Measurements from ENCODE around the gene PROM1. TPM values are rescaled to one million over a fixed set of nuclear protein-coding genes. Genes with fewer than 3 reads are reported as not detected.

Gene PROM1
- total RNA-seq, 4 donors from 2014 or later: 3.4 to 9.0 (median 5.0) TPM

- no peak overlapping the region for H3K4me3 ChIP-seq
- no peaks in the 10 kb centered on the region for H3K4me1 ChIP-seq
- TF ChIP-seq POLR2AphosphoS5 (IDR thresholded peaks at IDR 0.05) (no peak), POLR2A (IDR thresholded peaks at IDR 0.05) (no peak), CTCF (IDR thresholded peaks at IDR 0.05) (no peak), EP300 (IDR thresholded peaks at IDR 0.05) (no peak)
- H3K27ac ChIP-seq: no peak overlapping the region
- DNase-seq (ENCODE audit: low spot score in 2 of 2): no peak
- H3K9me3 ChIP-seq: no peaks in the 10 kb centered on the region
- WGBS: 70% methylated on average over 2 of the region's 2 CpGs
- no peaks in the 10 kb centered on the region for H3K27me3 ChIP-seq
- no peaks in the 10 kb centered on the region for H3K36me3 ChIP-seq
These were observed 67.3 kb downstream of the PROM1 start for GRCh38 chr4:16016536-16016935.

- H3K4me3 ChIP-seq: no peak overlapping the region
- 84% methylated on average over 6 of the region's 6 CpGs for WGBS
- H3K27ac ChIP-seq: no peak overlapping the region
- no peak for DNase-seq (ENCODE audit: low spot score in 2 of 2)
- H3K4me1 ChIP-seq: no peaks in the 10 kb centered on the region
- peaks cover 7% of the 10 kb centered on the region for H3K27me3 ChIP-seq
- H3K36me3 ChIP-seq: no peaks in the 10 kb centered on the region
- no peaks in the 10 kb centered on the region for H3K9me3 ChIP-seq
- TF ChIP-seq POLR2AphosphoS5 (IDR thresholded peaks at IDR 0.05): no peak
- no peak for TF ChIP-seq POLR2A (IDR thresholded peaks at IDR 0.05)
- TF ChIP-seq CTCF (IDR thresholded peaks at IDR 0.05): no peak
- no peak for TF ChIP-seq EP300 (IDR thresholded peaks at IDR 0.05)
These were observed 72.7 kb downstream of the PROM1 start for GRCh38 chr4:16011173-16011572.

GRCh38 chr4:16009153-16009552 lies 74.7 kb downstream of the PROM1 start:
- H3K9me3 ChIP-seq: no peaks in the 10 kb centered on the region
- H3K4me1 ChIP-seq: no peaks in the 10 kb centered on the region
- TF ChIP-seq CTCF (IDR thresholded peaks at IDR 0.05) (no peak), POLR2AphosphoS5 (IDR thresholded peaks at IDR 0.05) (no peak)
- H3K27me3 ChIP-seq: peaks cover 7% of the 10 kb centered on the region
- 62% methylated on average over 4 of the region's 4 CpGs for WGBS
- no peaks in the 10 kb centered on the region for H3K36me3 ChIP-seq
- no peak for DNase-seq (ENCODE audit: low spot score in 2 of 2)
- H3K4me3 ChIP-seq: no peak overlapping the region
- no peak overlapping the region for H3K27ac ChIP-seq

- WGBS: 82% methylated on average over 5 of the region's 5 CpGs
- DNase-seq (ENCODE audit: low spot score in 2 of 2): no peak
- TF ChIP-seq POLR2AphosphoS5 (IDR thresholded peaks at IDR 0.05): no peak
- no peak for TF ChIP-seq CTCF (IDR thresholded peaks at IDR 0.05)
- no peak for TF ChIP-seq EP300 (IDR thresholded peaks at IDR 0.05)
- TF ChIP-seq POLR2A (IDR thresholded peaks at IDR 0.05): no peak
These were observed 76.2 kb downstream of the PROM1 start for GRCh38 chr4:16007471-16008095.

GRCh38 chr4:16006771-16007446 lies 76.9 kb downstream of the PROM1 start:
- no peak overlapping the region for H3K4me3 ChIP-seq
- TF ChIP-seq POLR2A (IDR thresholded peaks at IDR 0.05) (no peak), EP300 (IDR thresholded peaks at IDR 0.05) (no peak), CTCF (IDR thresholded peaks at IDR 0.05) (no peak), POLR2AphosphoS5 (IDR thresholded peaks at IDR 0.05) (no peak)
- WGBS: 84% methylated on average over 6 of the region's 6 CpGs
- peaks cover 7% of the 10 kb centered on the region for H3K27me3 ChIP-seq
- H3K9me3 ChIP-seq: no peaks in the 10 kb centered on the region
- DNase-seq (ENCODE audit: low spot score in 2 of 2): no peak
- no peak overlapping the region for H3K27ac ChIP-seq
- H3K36me3 ChIP-seq: no peaks in the 10 kb centered on the region
- no peaks in the 10 kb centered on the region for H3K4me1 ChIP-seq

More at GRCh38 chr4:16007471-16008095, 76.2 kb downstream of the PROM1 start:
- Histone ChIP-seq H3K4me1 (no peaks in the 10 kb centered on the region), H3K36me3 (no peaks in the 10 kb centered on the region), H3K27ac (no peak overlapping the region), H3K9me3 (no peaks in the 10 kb centered on the region), H3K27me3 (peaks cover 7% of the 10 kb centered on the region), H3K4me3 (no peak overlapping the region)
